HFFc6 (cell line): ENCODE measurements around the gene XAB2. TPM values are rescaled to one million over a fixed set of nuclear protein-coding genes. Genes with fewer than 3 reads are reported as not detected.

Source experiments
- DNase-seq: peaks from one replicate; pipeline ENCODE4 v3.0.0-alpha.2; 2018
- H3K27ac Mint-ChIP-seq: 2 replicates; pipeline ENCODE4 v1.8.0; 2020; ENCODE audit warnings: mild to moderate bottlenecking, mixed read lengths
- H3K27me3 Mint-ChIP-seq: 2 replicates; pipeline ENCODE4 v1.8.0; 2021; ENCODE audit warnings: mild to moderate bottlenecking, moderate library complexity, mixed read lengths; ENCODE audit not compliant: insufficient read depth
- H3K36me3 Mint-ChIP-seq: 2 replicates; pipeline ENCODE4 v1.8.0; 2021; ENCODE audit warnings: low read depth, mixed read lengths
- H3K4me1 Mint-ChIP-seq: 2 replicates; pipeline ENCODE4 v1.8.0; 2020; ENCODE audit warnings: low read depth, mixed read lengths
- H3K4me3 Mint-ChIP-seq: 2 replicates; pipeline ENCODE4 v1.8.0; 2020; ENCODE audit warnings: mild to moderate bottlenecking, moderate library complexity, mixed read lengths
- H3K9me3 Mint-ChIP-seq: 2 replicates; pipeline ENCODE4 v1.8.0; 2020; ENCODE audit warnings: mild to moderate bottlenecking, mixed read lengths
- total RNA-seq, 6 experiments: library from RNA; stranded (reverse); fragmentation: NEBNext Ultra II Directional; extraction: Animal tissue kit (Norgen Biotek cat#: 25700); gene quantifications; 2 replicates in 1 of 6; 3 replicates in 5 of 6; pipeline ENCODE4 v1.2.3, GENCODE V29; 2021
- TF ChIP-seq, protein P1 (sequence below): fragments of 200-600 bp; sonication (generic); IDR thresholded peaks from 2 replicates; pipeline ENCODE4 v1.5.0; 2021; ENCODE audit warnings: antibody characterized with exemption, mild to moderate bottlenecking

XAB2 gene
- total RNA-seq, 6 experiments from 2014 or later, result 35.1 to 39.8 (median 36.3) TPM

DNA sequence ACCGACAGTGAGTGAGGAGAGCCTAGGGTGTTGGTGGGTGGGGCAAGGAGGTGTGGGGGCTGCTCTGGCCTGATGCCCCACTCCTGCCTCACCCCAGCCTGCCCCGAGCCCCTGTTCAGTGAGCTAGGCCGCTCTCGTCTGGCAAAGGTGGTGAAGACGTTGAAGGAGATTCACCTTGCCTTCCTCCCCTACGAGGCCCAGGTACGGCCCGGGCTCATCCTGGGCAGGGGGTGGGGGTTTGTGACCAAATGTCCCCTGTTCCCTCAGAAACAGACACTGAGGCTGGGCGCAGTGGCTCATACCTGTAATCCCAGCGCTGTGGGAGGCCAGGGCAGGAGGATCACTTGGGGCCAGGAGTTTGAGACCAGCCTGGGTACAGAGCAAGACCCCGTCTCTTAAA is 11.5 kb upstream of the XAB2 start:
- peaks cover 4% of the 10 kb centered on the region; the same call in 1 of the 2 replicates for H3K9me3 Mint-ChIP-seq
- peaks cover 9% of the 10 kb centered on the region for H3K27me3 Mint-ChIP-seq
- no peaks in the 10 kb centered on the region for H3K4me1 Mint-ChIP-seq
- no peaks in the 10 kb centered on the region for H3K36me3 Mint-ChIP-seq
- TF ChIP-seq, protein P1, sequence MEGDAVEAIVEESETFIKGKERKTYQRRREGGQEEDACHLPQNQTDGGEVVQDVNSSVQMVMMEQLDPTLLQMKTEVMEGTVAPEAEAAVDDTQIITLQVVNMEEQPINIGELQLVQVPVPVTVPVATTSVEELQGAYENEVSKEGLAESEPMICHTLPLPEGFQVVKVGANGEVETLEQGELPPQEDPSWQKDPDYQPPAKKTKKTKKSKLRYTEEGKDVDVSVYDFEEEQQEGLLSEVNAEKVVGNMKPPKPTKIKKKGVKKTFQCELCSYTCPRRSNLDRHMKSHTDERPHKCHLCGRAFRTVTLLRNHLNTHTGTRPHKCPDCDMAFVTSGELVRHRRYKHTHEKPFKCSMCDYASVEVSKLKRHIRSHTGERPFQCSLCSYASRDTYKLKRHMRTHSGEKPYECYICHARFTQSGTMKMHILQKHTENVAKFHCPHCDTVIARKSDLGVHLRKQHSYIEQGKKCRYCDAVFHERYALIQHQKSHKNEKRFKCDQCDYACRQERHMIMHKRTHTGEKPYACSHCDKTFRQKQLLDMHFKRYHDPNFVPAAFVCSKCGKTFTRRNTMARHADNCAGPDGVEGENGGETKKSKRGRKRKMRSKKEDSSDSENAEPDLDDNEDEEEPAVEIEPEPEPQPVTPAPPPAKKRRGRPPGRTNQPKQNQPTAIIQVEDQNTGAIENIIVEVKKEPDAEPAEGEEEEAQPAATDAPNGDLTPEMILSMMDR, result no peak
- DNase-seq, result no peak
- no peak overlapping the region for H3K27ac Mint-ChIP-seq
- H3K4me3 Mint-ChIP-seq, result no peak overlapping the region

- peaks cover 4% of the 10 kb centered on the region for H3K27me3 Mint-ChIP-seq
Measured at GRCh38 chr19:7639863-7640348, 10.6 kb upstream of the XAB2 start.

DNA sequence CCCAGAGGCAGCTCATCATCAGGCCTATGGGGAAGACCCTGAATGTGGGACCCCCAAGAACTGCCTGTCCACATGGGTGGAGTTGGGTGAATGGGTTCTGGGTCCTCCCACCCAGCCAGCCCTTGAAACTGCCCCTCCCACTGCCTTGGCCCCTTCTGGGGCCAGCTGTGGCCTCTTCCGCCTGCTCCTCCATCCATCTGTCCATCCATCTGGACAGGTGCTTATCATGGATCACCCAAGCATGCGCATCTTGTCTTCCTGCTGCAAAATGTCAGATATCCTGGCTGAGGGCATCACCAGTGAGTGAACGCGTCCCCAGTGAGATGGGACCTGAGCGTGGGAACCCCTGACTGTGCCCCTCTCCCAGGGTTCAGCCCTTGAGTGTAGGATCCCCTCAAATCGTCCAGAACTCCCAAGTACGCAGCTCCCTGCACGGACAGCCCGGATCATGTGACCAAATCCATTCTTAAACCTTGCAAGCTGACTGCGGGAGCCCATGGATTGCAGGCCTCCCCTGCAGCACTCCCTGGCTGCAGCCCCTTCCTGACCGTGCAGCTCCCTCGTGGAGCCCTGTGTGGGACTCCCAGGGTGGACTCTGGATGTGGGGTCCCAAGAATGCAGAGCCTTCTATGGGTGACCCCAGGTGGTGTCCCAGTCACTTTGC is 9.6 kb upstream of the XAB2 start:
- TF ChIP-seq, protein P1, result no peak
- Mint-ChIP-seq H3K4me1 (no peaks in the 10 kb centered on the region), H3K36me3 (no peaks in the 10 kb centered on the region), H3K4me3 (no peak overlapping the region), H3K9me3 (peaks cover 4% of the 10 kb centered on the region; the same call in 1 of the 2 replicates), H3K27me3 (peaks cover 4% of the 10 kb centered on the region), H3K27ac (no peak overlapping the region)
- no peak for DNase-seq

More at GRCh38 chr19:7639863-7640348, 10.6 kb upstream of the XAB2 start:
- no peaks in the 10 kb centered on the region for H3K4me1 Mint-ChIP-seq
- H3K27ac Mint-ChIP-seq, result no peak overlapping the region
- peaks cover 4% of the 10 kb centered on the region; the same call in 1 of the 2 replicates for H3K9me3 Mint-ChIP-seq
- no peak for DNase-seq
- TF ChIP-seq, protein P1, result no peak
- H3K36me3 Mint-ChIP-seq, result no peaks in the 10 kb centered on the region
- H3K4me3 Mint-ChIP-seq, result no peak overlapping the region

DNA sequence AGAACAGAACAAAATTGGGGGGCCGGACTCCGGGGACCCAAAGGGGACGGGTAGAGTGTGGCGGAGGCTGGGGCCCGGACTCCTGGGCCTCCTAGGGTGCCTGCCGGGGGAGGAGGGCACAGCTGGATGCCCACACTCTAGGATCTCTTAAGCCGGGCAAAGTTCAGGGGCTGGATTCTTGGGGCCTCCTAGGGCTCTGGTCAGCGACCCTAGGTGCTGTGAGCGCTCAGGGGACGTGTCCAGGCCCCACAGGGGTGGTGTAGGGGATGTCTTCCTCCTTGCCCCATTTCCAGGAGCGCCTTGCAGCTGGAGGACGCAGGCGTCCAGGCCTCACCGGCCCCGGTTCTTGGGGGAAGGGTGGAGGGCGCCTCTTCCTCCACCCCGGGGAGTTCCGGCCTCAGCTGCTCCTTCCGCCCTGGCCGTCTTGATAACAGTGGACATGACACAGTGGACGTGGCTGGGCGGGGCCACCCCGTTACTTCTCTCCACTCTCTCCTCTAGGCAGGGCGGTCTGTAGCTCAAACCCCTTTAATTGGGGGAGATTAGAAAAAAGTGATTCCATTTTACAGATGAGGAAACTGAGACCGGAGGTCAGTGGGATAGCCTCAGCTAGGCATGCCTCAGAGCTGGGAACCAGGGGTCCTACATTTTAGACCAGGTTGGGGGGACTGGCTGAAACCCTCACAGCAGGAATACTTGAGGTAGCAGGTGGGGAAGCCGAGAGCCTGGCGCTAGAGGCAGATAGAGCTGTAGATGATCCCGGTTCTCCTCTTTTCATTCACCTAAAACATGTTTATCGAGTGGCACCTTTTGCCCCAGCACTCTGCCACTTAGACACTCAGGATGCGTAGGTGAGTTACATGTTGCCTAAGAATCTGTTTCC is 8.3 kb upstream of the XAB2 start:
- H3K4me1 Mint-ChIP-seq, result no peaks in the 10 kb centered on the region
- TF ChIP-seq, protein P1, result no peak
- peaks cover 4% of the 10 kb centered on the region for H3K27me3 Mint-ChIP-seq
- no peaks in the 10 kb centered on the region for H3K36me3 Mint-ChIP-seq
- no peak overlapping the region for H3K4me3 Mint-ChIP-seq
- peaks cover 4% of the 10 kb centered on the region; the same call in 1 of the 2 replicates for H3K9me3 Mint-ChIP-seq
- DNase-seq, result no peak
- no peak overlapping the region for H3K27ac Mint-ChIP-seq

GRCh38 chr19:7636691-7637373 is 7.5 kb upstream of the XAB2 start, which contains the start of gene STXBP2:
Gene STXBP2, plus strand, starts transcription at chr19:7637110. Its CDS starts 40 bp downstream, at chr19:7637150.
- no peak within 1 kb of the TSS for H3K4me3 Mint-ChIP-seq
- DNase-seq, result no peak
- TF ChIP-seq, protein P1, result no peak
- peaks cover 4% of the 10 kb centered on the region for H3K27me3 Mint-ChIP-seq
- H3K36me3 Mint-ChIP-seq, result no peaks in the 10 kb centered on the region
- no peak within 1 kb of the TSS for H3K27ac Mint-ChIP-seq
- H3K4me1 Mint-ChIP-seq, result no peaks in the 10 kb centered on the region
- H3K9me3 Mint-ChIP-seq, result peaks cover 4% of the 10 kb centered on the region; the same call in 1 of the 2 replicates
